ENCODE results near the gene SGPP2. TPM values are rescaled to one million over a fixed set of nuclear protein-coding genes. Genes with fewer than 3 reads are reported as not detected.
A peak's percentile ranks its signal among the peaks of the same experiment; 100 is the strongest.
"Not testable (repeated sequence)": the region's sequence is repeated elsewhere in the genome, so short reads cannot be mapped to it uniquely, and the experiment has no call there.

Gene SGPP2
- total RNA-seq, 2 donors from 2014 or later = 4.0 to 4.9 TPM

DNA sequence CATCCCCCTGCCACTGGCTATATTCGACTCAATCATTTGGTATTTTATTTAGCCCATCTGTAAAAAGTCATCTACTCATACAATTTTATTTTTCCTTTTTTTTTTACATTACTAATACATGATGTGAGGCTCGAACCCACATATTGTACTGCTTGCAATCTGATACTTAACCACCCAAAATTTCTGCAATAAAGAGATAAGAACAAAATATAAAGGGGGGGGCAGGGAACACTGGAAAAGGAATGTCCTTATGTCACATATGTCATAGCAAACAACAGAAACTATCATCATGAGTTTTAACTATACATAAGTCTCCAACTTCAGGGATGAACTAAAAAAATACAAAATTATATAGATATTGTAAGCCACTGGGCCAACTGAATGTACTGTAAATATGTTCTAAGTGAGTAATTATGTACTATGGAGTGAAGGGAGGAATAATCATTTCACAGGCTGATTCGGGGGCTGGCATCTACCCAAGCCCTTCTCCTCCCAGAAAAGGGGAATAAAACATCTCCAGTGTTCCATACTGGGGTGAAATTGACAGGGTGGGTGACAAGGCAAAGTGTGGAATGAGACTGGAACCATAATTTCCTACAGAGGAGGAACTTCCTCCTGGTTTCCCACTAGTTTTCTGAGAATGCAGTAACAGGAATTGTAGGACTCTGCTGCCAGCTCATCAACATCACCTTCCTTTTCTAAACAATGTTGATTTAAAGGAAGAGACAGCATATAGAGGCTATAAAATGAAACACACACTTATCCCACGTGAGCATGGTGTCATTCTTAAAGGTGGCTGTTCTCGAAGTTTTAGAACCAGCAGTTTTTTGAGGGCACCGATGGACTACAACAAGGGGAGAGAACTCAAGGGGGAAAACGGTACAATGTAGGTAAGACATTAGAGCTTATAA is 152.1 kb downstream of the SGPP2 start:
- no peak for DNase-seq
- H3K27me3 ChIP-seq = no peaks in the 10 kb centered on the region
- TF ChIP-seq, protein P1, sequence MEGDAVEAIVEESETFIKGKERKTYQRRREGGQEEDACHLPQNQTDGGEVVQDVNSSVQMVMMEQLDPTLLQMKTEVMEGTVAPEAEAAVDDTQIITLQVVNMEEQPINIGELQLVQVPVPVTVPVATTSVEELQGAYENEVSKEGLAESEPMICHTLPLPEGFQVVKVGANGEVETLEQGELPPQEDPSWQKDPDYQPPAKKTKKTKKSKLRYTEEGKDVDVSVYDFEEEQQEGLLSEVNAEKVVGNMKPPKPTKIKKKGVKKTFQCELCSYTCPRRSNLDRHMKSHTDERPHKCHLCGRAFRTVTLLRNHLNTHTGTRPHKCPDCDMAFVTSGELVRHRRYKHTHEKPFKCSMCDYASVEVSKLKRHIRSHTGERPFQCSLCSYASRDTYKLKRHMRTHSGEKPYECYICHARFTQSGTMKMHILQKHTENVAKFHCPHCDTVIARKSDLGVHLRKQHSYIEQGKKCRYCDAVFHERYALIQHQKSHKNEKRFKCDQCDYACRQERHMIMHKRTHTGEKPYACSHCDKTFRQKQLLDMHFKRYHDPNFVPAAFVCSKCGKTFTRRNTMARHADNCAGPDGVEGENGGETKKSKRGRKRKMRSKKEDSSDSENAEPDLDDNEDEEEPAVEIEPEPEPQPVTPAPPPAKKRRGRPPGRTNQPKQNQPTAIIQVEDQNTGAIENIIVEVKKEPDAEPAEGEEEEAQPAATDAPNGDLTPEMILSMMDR (IDR thresholded peaks at IDR 0.05) = no peak
- TF ChIP-seq POLR2A (IDR thresholded peaks at IDR 0.05) = no peak
- H3K27ac ChIP-seq = no peak overlapping the region
- no peaks in the 10 kb centered on the region for H3K9me3 ChIP-seq
- ATAC-seq = no peak
- intact Hi-C loops (cut with DNase I) = no loop called here
- no peak overlapping the region for H3K4me3 ChIP-seq
- H3K4me1 ChIP-seq = peaks cover 12% of the 10 kb centered on the region
- H3K36me3 ChIP-seq (replicated peaks in 1 of 2; ENCODE audit: insufficient read depth in 1 of 2, low read depth in 2 of 2) = peaks cover 0 to 2% of the 10 kb centered on the region in 2 donors
- WGBS, 2 donors = 83 to 84% methylated on average over 7 of the region's 7 CpGs

DNA sequence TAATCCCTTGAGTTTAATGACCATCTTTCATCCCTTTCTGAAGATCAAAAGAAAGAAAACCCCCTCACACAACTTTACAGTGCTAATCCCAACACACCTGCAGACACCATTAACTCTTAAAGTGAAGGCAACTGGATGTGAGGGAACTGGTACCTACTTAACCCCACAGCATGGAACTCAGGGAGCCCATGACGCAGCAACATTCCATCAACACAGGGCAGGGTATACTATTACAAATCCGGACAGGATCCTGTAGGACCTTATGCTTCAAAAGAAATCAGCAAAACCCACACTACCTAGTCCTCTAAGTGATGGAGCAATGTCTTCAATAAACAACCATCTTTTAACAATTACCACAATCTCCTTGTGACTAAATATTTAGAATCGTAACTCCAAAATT is 153.0 kb downstream of the SGPP2 start:
- Histone ChIP-seq H3K36me3 (replicated peaks in 1 of 2; ENCODE audit: insufficient read depth in 1 of 2, low read depth in 2 of 2) (no peaks in the 10 kb centered on the region), H3K4me3 (no peak overlapping the region), H3K9me3 (no peaks in the 10 kb centered on the region), H3K27ac (no peak overlapping the region), H3K4me1 (peaks cover 11% of the 10 kb centered on the region), H3K27me3 (no peaks in the 10 kb centered on the region)
- WGBS, 2 donors = 75 to 91% methylated on average over 3 of the region's 3 CpGs
- ATAC-seq (no peak), DNase-seq (no peak)
- intact Hi-C loops (cut with DNase I) = no loop called here
- TF ChIP-seq, protein P1 (IDR thresholded peaks at IDR 0.05) = no peak
- TF ChIP-seq POLR2A (IDR thresholded peaks at IDR 0.05) = no peak

DNA sequence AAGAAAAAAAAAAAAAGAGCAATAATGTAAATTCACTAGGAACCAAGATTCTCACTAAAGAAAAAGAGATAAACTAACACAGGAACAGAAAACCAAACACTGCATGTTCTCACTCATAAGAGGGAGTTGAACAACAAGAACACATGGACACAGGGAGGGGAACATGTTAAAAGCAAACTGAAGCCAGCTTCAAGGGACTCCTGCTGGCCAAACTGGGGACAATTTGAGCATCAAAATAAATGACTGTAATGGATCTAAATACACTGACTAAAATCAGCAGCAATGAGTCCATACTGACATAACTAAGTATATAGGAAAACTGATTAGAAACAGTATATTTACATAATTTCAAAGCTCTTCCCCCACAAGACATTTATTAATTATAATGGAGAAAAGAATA is 158.6 kb downstream of the SGPP2 start:
- Histone ChIP-seq H3K27ac (no peak overlapping the region), H3K27me3 (no peaks in the 10 kb centered on the region), H3K4me3 (no peak overlapping the region), H3K9me3 (no peaks in the 10 kb centered on the region), H3K36me3 (replicated peaks in 1 of 2; ENCODE audit: insufficient read depth in 1 of 2, low read depth in 2 of 2) (no peaks in the 10 kb centered on the region), H3K4me1 (no peaks in the 10 kb centered on the region)
- intact Hi-C loops (cut with DNase I) = no loop called here
- TF ChIP-seq POLR2A (IDR thresholded peaks at IDR 0.05) = no peak
- TF ChIP-seq, protein P1 (IDR thresholded peaks at IDR 0.05) = peak in 2 of 7 experiments; percentile 10 to 12
- DNase-seq = no peak
- no peak for ATAC-seq

DNA sequence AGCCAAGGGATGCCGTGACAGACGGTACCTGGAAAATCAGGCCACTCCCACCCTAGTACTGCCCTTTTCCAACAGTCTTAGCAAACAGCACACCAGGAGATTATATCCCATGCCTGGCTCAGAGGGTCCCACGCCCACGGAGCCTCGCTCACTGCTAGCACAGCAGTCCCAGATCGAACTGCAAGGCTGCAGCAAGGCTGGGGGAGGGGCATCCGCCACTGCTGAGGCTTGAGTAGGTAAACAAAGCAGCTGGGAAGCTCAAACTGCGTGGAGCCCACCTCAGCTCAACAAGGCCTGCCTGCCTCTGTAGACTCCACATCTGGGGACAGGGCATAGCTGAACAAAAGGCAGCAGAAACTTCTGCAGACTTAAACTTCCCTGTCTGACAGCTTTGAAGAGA is 160.2 kb downstream of the SGPP2 start:
- H3K9me3 ChIP-seq; H3K27ac ChIP-seq; H3K4me1 ChIP-seq; intact Hi-C loops (cut with DNase I); H3K4me3 ChIP-seq; ATAC-seq; H3K27me3 ChIP-seq; H3K36me3 ChIP-seq (replicated peaks in 1 of 2; ENCODE audit: insufficient read depth in 1 of 2, low read depth in 2 of 2); DNase-seq: not testable (repeated sequence)
- 97 to 98% methylated on average over 6 to 8 of the region's 8 CpGs for WGBS, 2 donors

DNA sequence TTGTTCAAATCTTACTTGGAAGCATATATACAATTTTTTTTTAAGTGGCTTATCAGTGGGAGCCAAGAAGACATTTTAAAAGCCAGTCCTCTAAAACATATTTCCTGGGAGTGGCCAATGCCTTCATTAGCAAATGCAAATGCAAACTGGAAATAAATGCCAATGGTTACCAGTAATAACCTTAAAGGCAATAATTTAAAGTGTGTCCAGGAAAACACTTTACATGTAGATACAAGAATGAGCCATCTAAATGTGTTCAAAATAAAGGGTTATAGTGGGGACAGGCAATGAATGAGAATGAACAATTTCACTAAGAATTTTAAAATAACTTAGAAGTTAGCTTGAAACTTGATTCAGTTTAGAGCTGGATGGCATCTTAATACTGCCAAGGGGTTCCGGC is 167.3 kb downstream of the SGPP2 start:
- Histone ChIP-seq H3K36me3 (replicated peaks in 1 of 2; ENCODE audit: insufficient read depth in 1 of 2, low read depth in 2 of 2) (peaks cover 0 to 3% of the 10 kb centered on the region in 2 donors), H3K27ac (no peak overlapping the region), H3K27me3 (no peaks in the 10 kb centered on the region), H3K4me1 (no peaks in the 10 kb centered on the region), H3K4me3 (no peak overlapping the region), H3K9me3 (no peaks in the 10 kb centered on the region)
- TF ChIP-seq POLR2A (IDR thresholded peaks at IDR 0.05) = no peak
- TF ChIP-seq, protein P1 (IDR thresholded peaks at IDR 0.05) = no peak
- intact Hi-C loops (cut with DNase I) = no loop called here
- DNase-seq = no peak
- no peak for ATAC-seq
- 96 to 97% methylated on average over 1 of the region's 1 CpG for WGBS, 2 donors
